ENCODE measurements around the gene RING1.

The RING1 gene

GRCh38 chr6:33167374-33168283 is 40.7 kb upstream of the RING1 start:
- H3K36me3 Mint-ChIP-seq (ENCODE audit: low read depth) = no peaks in the 10 kb centered on the region
- H3K27ac Mint-ChIP-seq = no peak overlapping the region
- peaks cover 58% of the 10 kb centered on the region for H3K27me3 Mint-ChIP-seq (ENCODE audit: low read depth, poor library complexity)
- H3K4me3 Mint-ChIP-seq = no peak overlapping the region
- peaks cover 27% of the 10 kb centered on the region for H3K4me1 Mint-ChIP-seq
- no peak for TF ChIP-seq CTCF (IDR thresholded peaks at IDR 0.05)
- DNase-seq = no peak
- no peaks in the 10 kb centered on the region for H3K9me3 Mint-ChIP-seq

GRCh38 chr6:33168284-33168601 is 40.1 kb upstream of the RING1 start:
- H3K9me3 Mint-ChIP-seq = no peaks in the 10 kb centered on the region
- no peak for DNase-seq
- no peaks in the 10 kb centered on the region for H3K36me3 Mint-ChIP-seq (ENCODE audit: low read depth)
- TF ChIP-seq CTCF (IDR thresholded peaks at IDR 0.05) = no peak
- H3K4me1 Mint-ChIP-seq = peaks cover 27% of the 10 kb centered on the region
- H3K4me3 Mint-ChIP-seq = no peak overlapping the region
- H3K27ac Mint-ChIP-seq = no peak overlapping the region
- H3K27me3 Mint-ChIP-seq (ENCODE audit: low read depth, poor library complexity) = peaks cover 53% of the 10 kb centered on the region

- no peak for TF ChIP-seq CTCF (IDR thresholded peaks at IDR 0.05)
- H3K27me3 Mint-ChIP-seq (ENCODE audit: low read depth, poor library complexity) = peaks cover 55% of the 10 kb centered on the region
- H3K4me3 Mint-ChIP-seq = no peak overlapping the region
- H3K27ac Mint-ChIP-seq = no peak overlapping the region
- no peak for DNase-seq
- H3K9me3 Mint-ChIP-seq = no peaks in the 10 kb centered on the region
- H3K4me1 Mint-ChIP-seq = peaks cover 27% of the 10 kb centered on the region
- no peaks in the 10 kb centered on the region for H3K36me3 Mint-ChIP-seq (ENCODE audit: low read depth)
Measured at GRCh38 chr6:33168639-33169038, 39.7 kb upstream of the RING1 start.

GRCh38 chr6:33169291-33170175 is 38.8 kb upstream of the RING1 start:
- Mint-ChIP-seq H3K4me3 (no peak overlapping the region), H3K9me3 (no peaks in the 10 kb centered on the region), H3K4me1 (peaks cover 20% of the 10 kb centered on the region), H3K36me3 (ENCODE audit: low read depth) (no peaks in the 10 kb centered on the region), H3K27ac (no peak overlapping the region), H3K27me3 (ENCODE audit: low read depth, poor library complexity) (peaks cover 53% of the 10 kb centered on the region)
- DNase-seq = no peak
- no peak for TF ChIP-seq CTCF (IDR thresholded peaks at IDR 0.05)

GRCh38 chr6:33170176-33171015 is 37.9 kb upstream of the RING1 start:
- H3K27ac Mint-ChIP-seq = no peak overlapping the region
- TF ChIP-seq CTCF (IDR thresholded peaks at IDR 0.05) = no peak
- no peak overlapping the region for H3K4me3 Mint-ChIP-seq
- H3K9me3 Mint-ChIP-seq = no peaks in the 10 kb centered on the region
- H3K27me3 Mint-ChIP-seq (ENCODE audit: low read depth, poor library complexity) = peaks cover 58% of the 10 kb centered on the region
- no peaks in the 10 kb centered on the region for H3K36me3 Mint-ChIP-seq (ENCODE audit: low read depth)
- no peak for DNase-seq
- peaks cover 18% of the 10 kb centered on the region for H3K4me1 Mint-ChIP-seq

Measured in nephron progenitor cell (in vitro differentiated cells).